NCI-H82 treated with DMSO at 0.1 percent for 48 hours (cell line): ENCODE results near the gene WWOX.
"Not testable (repeated sequence)": the region's sequence is repeated elsewhere in the genome, so short reads cannot be mapped to it uniquely, and the experiment has no call there.

Experiments
- DNase-seq: peaks from one replicate; lab custom pipeline; 2025; ENCODE audit not compliant: unreplicated experiment; lab: John Stamatoyannopoulos, UW

The WWOX gene

GRCh38 chr16:78099271-78100111 lies at the start of gene WWOX:
Gene WWOX (plus strand): TSS chr16:78099654.
- peak; percentile 97 for DNase-seq

- DNase-seq: no peak
Observed at GRCh38 chr16:78050734-78051400, 48.6 kb upstream of the WWOX start.

- DNase-seq: no peak
Observed at GRCh38 chr16:78057803-78058564, 41.5 kb upstream of the WWOX start.

DNA sequence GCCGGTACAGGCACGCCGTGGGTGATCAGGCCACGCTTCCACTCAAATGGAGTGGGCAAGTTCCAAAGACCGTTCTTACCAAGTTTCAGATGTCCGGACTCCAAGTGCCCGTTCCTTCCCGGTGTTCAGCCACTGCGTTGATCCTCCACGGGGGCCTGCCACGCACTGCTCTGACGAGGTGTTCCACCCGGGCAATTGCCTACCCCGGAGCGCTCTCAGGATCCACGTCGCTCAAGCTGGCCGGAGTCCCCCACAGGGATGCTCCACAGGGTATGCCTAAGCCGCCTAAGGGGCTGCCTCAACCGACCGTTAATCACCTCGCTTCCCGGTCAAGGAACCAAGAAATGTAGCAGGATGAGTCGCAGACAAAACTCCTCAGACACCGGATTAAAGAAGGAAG lies 39.6 kb upstream of the WWOX start:
- DNase-seq: not testable (repeated sequence)

GRCh38 chr16:78060295-78060694 lies 39.2 kb upstream of the WWOX start:
- no peak for DNase-seq

DNA sequence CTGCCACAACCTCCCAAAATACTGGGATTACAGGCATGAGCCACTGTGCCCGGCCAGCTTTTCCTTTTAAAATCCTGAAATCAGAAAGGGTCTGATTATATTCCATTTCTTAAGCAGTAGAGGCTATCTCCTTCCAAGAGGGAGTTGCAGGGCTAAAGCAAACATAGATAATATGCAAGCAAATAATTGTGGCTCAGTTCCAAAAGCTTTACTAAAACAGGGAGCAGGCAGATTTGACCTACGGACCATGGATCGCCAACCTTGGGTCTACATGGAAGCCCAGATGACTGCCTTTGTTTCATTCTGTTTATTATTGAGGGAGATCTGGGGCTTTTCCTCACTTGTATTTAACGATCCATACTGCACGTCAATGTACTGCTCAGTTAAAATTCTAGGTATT lies 38.6 kb upstream of the WWOX start:
- DNase-seq: no peak

GRCh38 chr16:78065319-78065718 lies 34.1 kb upstream of the WWOX start:
- DNase-seq: no peak

DNA sequence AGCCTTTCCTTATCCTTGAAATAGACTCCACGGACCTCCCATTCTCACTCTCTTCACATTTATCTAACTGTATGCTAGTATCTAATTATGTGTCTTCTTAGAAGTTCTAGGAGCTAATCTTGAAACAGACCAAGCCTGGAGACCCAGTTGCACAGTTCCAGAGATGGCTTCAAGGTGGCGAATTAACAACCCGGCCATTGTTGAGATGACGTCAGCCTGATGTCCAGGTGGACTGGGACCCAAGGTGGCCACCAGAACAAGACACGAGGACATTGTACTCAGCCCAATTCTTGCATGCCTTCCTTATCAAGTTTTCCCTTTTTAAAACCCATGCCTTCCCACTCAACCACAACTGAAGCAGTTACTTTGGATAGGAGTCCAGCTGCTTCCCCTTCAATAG lies 29.5 kb upstream of the WWOX start:
- DNase-seq: no peak

- no peak for DNase-seq
Observed at GRCh38 chr16:78072275-78072674, 27.2 kb upstream of the WWOX start.

- no peak for DNase-seq
Observed at GRCh38 chr16:78075800-78076199, 23.7 kb upstream of the WWOX start.

- no peak for DNase-seq
Observed at GRCh38 chr16:78081341-78081740, 18.1 kb upstream of the WWOX start.

- DNase-seq: no peak
Observed at GRCh38 chr16:78091419-78091818, 8.0 kb upstream of the WWOX start.

GRCh38 chr16:78092758-78093157 lies 6.7 kb upstream of the WWOX start:
- DNase-seq: no peak

DNA sequence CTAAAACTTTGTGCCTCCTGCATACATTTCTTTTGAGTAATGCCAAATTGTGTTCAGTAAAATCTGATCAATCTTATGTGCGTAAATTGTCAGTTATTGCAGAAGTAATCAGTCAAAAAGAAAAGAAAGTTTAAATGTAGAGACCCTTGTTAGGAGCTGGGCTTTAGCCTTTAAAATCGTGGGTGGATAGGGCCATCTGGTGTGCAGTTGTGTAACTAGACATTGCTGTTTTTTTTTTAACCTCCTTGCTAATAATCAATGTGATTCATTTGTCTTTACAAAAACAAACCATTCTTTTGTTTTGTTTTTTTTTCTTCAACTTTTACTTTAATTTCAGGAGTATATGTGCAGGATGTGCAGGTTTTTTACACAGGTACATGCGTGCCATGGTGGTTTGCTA lies 5.3 kb upstream of the WWOX start:
- DNase-seq: peak; percentile 4

GRCh38 chr16:78094998-78095397 lies 4.5 kb upstream of the WWOX start:
- DNase-seq: no peak

GRCh38 chr16:78096386-78096785 lies 3.1 kb upstream of the WWOX start:
- no peak for DNase-seq

GRCh38 chr16:78097548-78097947 lies 1.9 kb upstream of the WWOX start:
- no peak for DNase-seq

DNA sequence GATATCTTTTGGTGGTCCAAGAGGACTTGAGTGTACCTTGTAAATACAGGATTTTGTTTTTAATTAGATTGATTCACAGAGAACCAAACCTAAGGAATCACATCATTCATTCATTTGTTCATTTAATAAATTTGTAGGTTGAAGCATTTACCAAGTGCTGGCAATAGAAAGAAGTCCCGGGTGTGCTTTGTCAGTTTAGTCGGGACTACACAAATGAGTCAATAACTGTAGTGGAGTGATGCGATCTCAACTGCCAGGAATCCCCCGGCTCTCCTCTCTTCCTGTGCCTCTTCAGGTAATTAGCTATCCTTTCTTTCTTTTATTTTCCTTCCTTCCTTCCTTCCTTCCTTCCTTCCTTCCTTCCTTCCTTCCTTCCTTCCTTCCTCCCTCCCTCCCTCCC lies 1.4 kb upstream of the WWOX start:
- DNase-seq: no peak

GRCh38 chr16:78098595-78099270 lies 721 bp upstream of the WWOX start:
- DNase-seq: no peak

DNA sequence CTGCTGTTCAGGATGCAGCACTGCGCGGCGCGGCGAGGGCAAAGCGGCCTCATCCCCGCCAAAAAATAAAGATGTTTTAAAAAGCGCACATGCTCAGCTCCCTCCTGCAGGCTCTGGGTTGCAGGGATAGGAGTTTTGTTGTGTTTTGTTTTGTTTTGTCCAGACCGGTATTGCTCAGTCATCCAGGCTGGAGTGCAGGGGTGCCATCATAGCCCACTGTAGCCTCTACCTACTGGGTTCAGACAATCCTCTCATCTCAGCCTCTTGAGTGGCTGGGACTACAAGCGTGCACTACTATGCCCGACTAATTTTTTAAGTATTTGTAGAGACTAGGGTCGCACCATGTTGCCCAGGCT lies 636 bp downstream of the WWOX start:
- peak; percentile 16 for DNase-seq

DNA sequence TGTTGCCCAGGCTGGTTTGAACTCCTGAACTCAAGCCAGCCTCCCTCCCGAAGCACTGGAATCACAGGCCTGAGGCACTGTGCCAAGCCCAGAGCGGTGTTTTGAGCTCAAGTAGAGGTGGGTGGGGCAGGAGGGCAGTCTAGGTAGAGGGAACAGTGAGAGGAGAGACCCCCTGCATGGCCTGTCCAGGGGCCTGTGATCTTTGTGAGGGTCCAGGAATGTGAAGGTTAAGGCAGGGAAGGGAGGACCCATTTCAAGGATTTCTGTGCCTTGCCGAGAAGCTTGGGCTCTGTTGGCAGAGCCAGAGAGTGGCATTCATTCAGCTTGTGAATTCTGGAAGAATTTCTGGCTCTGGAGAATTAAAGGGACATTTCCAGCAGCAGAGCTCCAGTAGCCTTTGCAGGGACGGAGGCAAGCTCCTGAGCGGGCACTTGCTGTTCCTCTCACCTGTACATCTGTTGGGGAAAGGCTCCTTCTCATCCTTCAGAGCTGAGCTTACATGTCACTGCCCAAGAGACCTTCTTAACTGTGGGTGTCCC lies 2.7 kb downstream of the WWOX start:
- no peak for DNase-seq
